ENCODE data around the gene MACROD2.
A peak's percentile ranks its signal among the peaks of the same experiment; 100 is the strongest.

The MACROD2 gene

DNA sequence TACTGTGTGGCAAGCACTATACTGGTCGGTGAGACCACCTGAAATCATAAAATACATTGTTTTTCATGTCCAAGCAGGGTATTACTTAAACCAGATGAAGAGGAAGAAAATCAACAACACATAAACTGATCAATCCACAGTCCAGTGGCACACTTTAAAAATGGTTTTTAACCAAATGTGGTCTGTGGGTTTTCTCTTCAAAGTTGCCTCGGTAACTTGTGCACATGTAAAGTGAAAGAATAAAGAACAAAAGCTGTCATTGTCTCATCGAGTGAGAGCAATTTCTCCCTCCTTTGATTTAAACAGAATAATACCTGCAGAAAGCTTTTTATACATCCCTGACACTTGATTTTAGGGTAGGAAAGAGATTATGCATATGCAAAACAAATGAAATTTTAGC is 338.4 kb downstream of the MACROD2 start:
- DNase-seq (ENCODE audit: extremely low read depth, low read depth), result no peak
- no peak for TF ChIP-seq CTCF (IDR thresholded peaks at IDR 0.05; ENCODE audit: low read depth, low read length, missing control alignments)
- no peak overlapping the region for H3K4me3 ChIP-seq (replicated peaks; ENCODE audit: low read depth, low read length)

DNA sequence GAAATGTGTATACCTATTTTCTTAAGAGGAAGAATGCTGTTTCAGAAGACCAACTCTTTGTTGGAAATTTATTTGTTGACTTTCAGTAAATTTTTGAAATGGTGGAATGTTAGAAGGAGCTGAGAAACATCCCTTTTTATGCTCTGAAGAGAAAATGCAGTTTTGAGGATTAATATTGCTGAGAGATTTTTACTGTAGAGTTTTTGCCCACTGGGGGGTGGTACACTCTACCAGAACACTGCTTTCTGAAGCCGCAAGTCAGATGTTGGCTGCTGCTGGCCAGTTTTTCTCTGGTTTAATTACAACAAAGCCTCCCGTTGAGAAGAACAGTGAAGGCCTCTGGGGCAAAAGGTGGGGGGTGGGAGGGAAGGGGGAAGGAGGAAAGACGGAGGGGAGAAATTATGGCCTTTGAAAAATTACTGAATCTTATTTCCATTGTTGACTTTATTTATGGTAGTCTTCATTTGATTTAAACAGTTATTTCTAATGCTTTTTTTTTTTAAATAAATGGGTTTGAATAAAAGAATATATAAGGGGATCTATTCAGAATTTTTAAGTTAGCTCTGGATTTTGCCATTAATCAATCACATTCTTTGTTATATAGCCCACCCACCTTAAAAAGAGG is 339.1 kb downstream of the MACROD2 start:
- peak overlapping the region; percentile 42; the same call in 1 of the 2 replicates for H3K4me3 ChIP-seq (replicated peaks; ENCODE audit: low read depth, low read length)
- peak; percentile 22 for DNase-seq (ENCODE audit: extremely low read depth, low read depth)
- peak; percentile 44 for TF ChIP-seq CTCF (IDR thresholded peaks at IDR 0.05; ENCODE audit: low read depth, low read length, missing control alignments)

DNA sequence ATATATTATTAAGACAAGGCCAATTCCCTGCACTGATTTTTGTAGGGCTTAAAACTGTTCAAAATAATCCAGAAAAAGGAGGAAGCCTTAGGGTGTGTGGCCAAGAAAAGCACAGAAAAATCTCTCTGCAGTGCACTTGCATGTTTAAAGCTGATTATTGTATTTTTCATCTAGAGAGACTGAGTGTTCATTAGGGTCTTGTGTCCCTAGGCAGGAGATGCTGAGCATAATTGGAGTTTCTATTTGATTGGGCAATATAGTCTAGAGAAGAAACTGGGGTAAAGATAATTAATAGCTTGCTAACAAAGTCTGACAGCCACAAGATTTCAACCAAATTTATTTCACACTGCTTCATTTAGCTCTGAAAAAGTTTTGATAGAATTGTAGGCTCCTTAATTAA is 339.7 kb downstream of the MACROD2 start:
- no peak for DNase-seq (ENCODE audit: extremely low read depth, low read depth)

GRCh38 chr20:14336686-14337085 is 341.4 kb downstream of the MACROD2 start:
- H3K4me3 ChIP-seq (replicated peaks; ENCODE audit: low read depth, low read length), result peak overlapping the region; percentile 42
- TF ChIP-seq CTCF (IDR thresholded peaks at IDR 0.05; ENCODE audit: low read depth, low read length, missing control alignments), result no peak
- no peak for DNase-seq (ENCODE audit: extremely low read depth, low read depth)

More for the DNA sequence above, 339.7 kb downstream of the MACROD2 start:
- no peak for TF ChIP-seq CTCF (IDR thresholded peaks at IDR 0.05; ENCODE audit: low read depth, low read length, missing control alignments)
- H3K4me3 ChIP-seq (replicated peaks; ENCODE audit: low read depth, low read length), result peak overlapping the region; percentile 42

- H3K4me3 ChIP-seq (replicated peaks; ENCODE audit: low read depth, low read length), result peak within 1 kb of the TSS; percentile 42
- TF ChIP-seq CTCF (IDR thresholded peaks at IDR 0.05; ENCODE audit: low read depth, low read length, missing control alignments), result peak; percentile 80
- peak; percentile 91 for DNase-seq (ENCODE audit: extremely low read depth, low read depth)
These were observed 342.3 kb downstream of the MACROD2 start, which contains the start of gene FLRT3 for GRCh38 chr20:14337400-14338171. FLRT3 (minus strand) TSS chr20:14337612; CDS start chr20:14327506, 10,106 bp downstream.

GRCh38 chr20:14341801-14342200 is 346.5 kb downstream of the MACROD2 start:
- no peak overlapping the region for H3K4me3 ChIP-seq (replicated peaks; ENCODE audit: low read depth, low read length)
- no peak for TF ChIP-seq CTCF (IDR thresholded peaks at IDR 0.05; ENCODE audit: low read depth, low read length, missing control alignments)
- DNase-seq (ENCODE audit: extremely low read depth, low read depth), result no peak

Measured in HFF-Myc (cell line).